ENCODE results near the gene SLC25A46.
"Not testable (repeated sequence)": the region's sequence is repeated elsewhere in the genome, so short reads cannot be mapped to it uniquely, and the experiment has no call there.

The SLC25A46 gene

DNA sequence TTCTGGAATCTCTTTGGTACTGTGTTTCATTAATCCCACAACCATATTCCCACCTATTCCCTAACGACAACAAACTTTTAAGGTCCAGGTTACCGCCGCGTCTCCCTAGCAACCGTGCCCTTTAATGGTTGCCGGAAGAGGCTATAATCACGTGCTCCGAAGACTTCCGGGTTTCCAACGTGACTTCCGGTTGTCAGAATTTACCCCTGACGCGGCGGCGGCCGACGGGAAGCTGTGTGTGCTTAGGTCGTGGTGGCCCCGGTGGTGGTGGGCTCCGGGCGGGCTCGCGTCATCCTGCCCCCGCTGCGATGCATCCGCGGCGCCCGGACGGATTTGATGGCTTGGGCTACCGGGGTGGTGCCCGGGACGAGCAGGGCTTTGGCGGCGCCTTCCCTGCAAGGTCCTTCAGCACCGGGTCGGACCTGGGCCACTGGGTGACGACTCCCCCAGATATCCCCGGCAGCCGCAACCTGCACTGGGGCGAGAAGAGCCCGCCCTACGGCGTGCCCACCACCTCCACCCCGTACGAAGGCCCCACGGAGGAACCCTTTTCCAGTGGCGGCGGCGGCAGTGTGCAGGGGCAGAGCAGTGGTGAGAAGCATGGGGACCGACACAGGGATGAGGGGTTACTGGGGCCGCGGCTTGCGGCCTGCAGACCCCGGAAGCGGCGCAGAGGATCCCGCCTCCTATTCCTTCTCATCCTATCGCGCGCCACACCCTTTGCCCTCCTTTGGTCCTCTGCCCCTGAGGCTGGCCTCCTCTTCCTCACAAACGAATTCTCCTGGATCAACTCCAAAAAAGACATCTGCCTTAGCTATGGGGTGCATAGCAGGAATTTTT lies at the start of gene SLC25A46:
SLC25A46 (plus strand) TSS at position 196 of the 840 bp plus-strand sequence; CDS start at position 309, 113 bp downstream.
- Histone ChIP-seq H3K4me3 (peak within 1 kb of the TSS; percentile 94), H3K36me3 (ENCODE audit: insufficient read depth, low read length) (no peaks in the 10 kb centered on the region), H3K9ac (ENCODE audit: insufficient read length) (peak within 1 kb of the TSS; percentile 80), H3K9me3 (ENCODE audit: low read depth, low read length) (no peaks in the 10 kb centered on the region), H3K27ac (no peak within 1 kb of the TSS)
- TF ChIP-seq POLR2AphosphoS5 (IDR thresholded peaks at IDR 0.05; ENCODE audit: borderline replicate concordance, low read depth, low read length) (peak; percentile 81), FOXP2 (optimal IDR thresholded peaks at IDR 0.05; ENCODE audit: control extremely low read depth, extremely low read length, insufficient read depth) (no peak)
- peak; percentile 45 for DNase-seq (ENCODE audit: low read depth, low spot score)

DNA sequence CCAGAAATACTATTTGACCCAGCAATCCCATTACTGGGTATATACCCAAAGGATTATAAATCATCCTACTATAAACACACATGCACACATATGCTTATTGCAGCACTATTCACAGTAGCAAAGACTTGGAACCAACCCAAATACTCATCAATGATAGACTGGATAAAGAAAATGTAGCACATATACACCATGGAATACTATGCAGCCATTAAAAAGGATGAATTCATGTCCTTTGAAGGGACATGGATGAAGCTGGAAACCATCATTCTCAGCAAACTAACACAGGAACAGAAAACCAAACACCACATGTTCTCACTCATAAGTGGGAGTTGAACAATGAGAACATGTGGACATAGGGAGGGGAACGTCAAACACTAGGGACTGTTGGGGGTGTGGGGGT lies 48.2 kb upstream of the SLC25A46 start:
- not testable (repeated sequence) for H3K27ac ChIP-seq; H3K36me3 ChIP-seq (ENCODE audit: insufficient read depth, low read length); H3K4me3 ChIP-seq; DNase-seq (ENCODE audit: low read depth, low spot score); H3K9me3 ChIP-seq (ENCODE audit: low read depth, low read length); H3K9ac ChIP-seq (ENCODE audit: insufficient read length)

GRCh38 chr5:110692669-110693068 lies 46.1 kb upstream of the SLC25A46 start:
- not testable (repeated sequence) for H3K36me3 ChIP-seq (ENCODE audit: insufficient read depth, low read length); H3K9me3 ChIP-seq (ENCODE audit: low read depth, low read length); H3K27ac ChIP-seq; DNase-seq (ENCODE audit: low read depth, low spot score); H3K9ac ChIP-seq (ENCODE audit: insufficient read length); H3K4me3 ChIP-seq

DNA sequence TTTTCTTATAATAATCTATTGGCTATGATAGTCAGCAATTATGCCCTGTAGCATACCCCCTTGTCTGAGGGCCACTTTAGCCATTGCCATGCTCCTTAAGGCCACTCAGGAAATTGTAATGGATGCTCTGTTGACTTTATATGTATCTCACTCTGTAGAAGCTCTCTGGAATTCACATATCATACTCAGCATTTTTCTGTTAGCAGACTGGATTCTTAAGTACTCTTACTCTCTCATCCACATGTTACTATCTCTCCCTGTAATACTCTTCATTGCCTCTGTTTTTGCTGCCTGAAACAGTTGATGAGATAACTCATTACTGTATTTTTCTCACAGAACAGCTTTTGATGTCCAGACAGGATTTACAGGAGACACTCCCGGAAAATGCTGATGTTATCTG lies 36.5 kb upstream of the SLC25A46 start:
- no peak overlapping the region for H3K4me3 ChIP-seq
- no peak overlapping the region for H3K9ac ChIP-seq (ENCODE audit: insufficient read length)
- no peak for DNase-seq (ENCODE audit: low read depth, low spot score)
- TF ChIP-seq EZH2 (IDR thresholded peaks at IDR 0.05) = no peak
- no peak for TF ChIP-seq FOXP2 (optimal IDR thresholded peaks at IDR 0.05; ENCODE audit: control extremely low read depth, extremely low read length, insufficient read depth)
- no peak for TF ChIP-seq POLR2AphosphoS5 (IDR thresholded peaks at IDR 0.05; ENCODE audit: borderline replicate concordance, low read depth, low read length)
- no peaks in the 10 kb centered on the region for H3K9me3 ChIP-seq (ENCODE audit: low read depth, low read length)
- no peaks in the 10 kb centered on the region for H3K36me3 ChIP-seq (ENCODE audit: insufficient read depth, low read length)
- no peak overlapping the region for H3K27ac ChIP-seq

GRCh38 chr5:110702704-110703103 lies 36.1 kb upstream of the SLC25A46 start:
- Histone ChIP-seq H3K36me3 (ENCODE audit: insufficient read depth, low read length) (no peaks in the 10 kb centered on the region), H3K9me3 (ENCODE audit: low read depth, low read length) (no peaks in the 10 kb centered on the region), H3K27ac (no peak overlapping the region), H3K9ac (ENCODE audit: insufficient read length) (no peak overlapping the region), H3K4me3 (no peak overlapping the region)
- TF ChIP-seq EZH2 (IDR thresholded peaks at IDR 0.05) (no peak), POLR2AphosphoS5 (IDR thresholded peaks at IDR 0.05; ENCODE audit: borderline replicate concordance, low read depth, low read length) (no peak), FOXP2 (optimal IDR thresholded peaks at IDR 0.05; ENCODE audit: control extremely low read depth, extremely low read length, insufficient read depth) (no peak)
- DNase-seq (ENCODE audit: low read depth, low spot score) = no peak

GRCh38 chr5:110703481-110703880 lies 35.3 kb upstream of the SLC25A46 start:
- H3K9me3 ChIP-seq (ENCODE audit: low read depth, low read length) = no peaks in the 10 kb centered on the region
- TF ChIP-seq POLR2AphosphoS5 (IDR thresholded peaks at IDR 0.05; ENCODE audit: borderline replicate concordance, low read depth, low read length) = no peak
- no peak for TF ChIP-seq EZH2 (IDR thresholded peaks at IDR 0.05)
- TF ChIP-seq FOXP2 (optimal IDR thresholded peaks at IDR 0.05; ENCODE audit: control extremely low read depth, extremely low read length, insufficient read depth) = no peak

DNA sequence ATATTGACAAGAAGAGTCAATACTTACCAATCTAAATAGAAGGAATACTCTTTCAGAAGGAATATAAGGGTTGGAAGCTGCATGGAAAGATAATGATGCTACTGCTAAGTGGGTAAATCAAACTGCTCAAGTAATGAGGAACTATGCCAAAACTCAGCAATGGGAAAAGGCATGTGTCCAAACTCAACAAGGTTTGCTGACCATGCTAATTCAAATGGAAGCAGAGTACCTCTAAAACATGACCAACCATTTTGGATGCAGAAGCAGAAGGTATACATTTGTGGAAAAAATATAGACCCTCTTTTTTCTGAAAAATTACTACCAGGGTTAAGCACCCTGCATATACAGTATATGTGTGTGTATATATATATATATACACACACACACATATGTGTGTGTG lies 33.5 kb upstream of the SLC25A46 start:
- H3K36me3 ChIP-seq (ENCODE audit: insufficient read depth, low read length) = no peaks in the 10 kb centered on the region
- no peaks in the 10 kb centered on the region for H3K9me3 ChIP-seq (ENCODE audit: low read depth, low read length)
- no peak overlapping the region for H3K4me3 ChIP-seq
- no peak overlapping the region for H3K9ac ChIP-seq (ENCODE audit: insufficient read length)
- no peak overlapping the region for H3K27ac ChIP-seq
- no peak for DNase-seq (ENCODE audit: low read depth, low spot score)
- TF ChIP-seq EZH2 (IDR thresholded peaks at IDR 0.05) (no peak), FOXP2 (optimal IDR thresholded peaks at IDR 0.05; ENCODE audit: control extremely low read depth, extremely low read length, insufficient read depth) (no peak), POLR2AphosphoS5 (IDR thresholded peaks at IDR 0.05; ENCODE audit: borderline replicate concordance, low read depth, low read length) (no peak)

More at GRCh38 chr5:110703481-110703880, 35.3 kb upstream of the SLC25A46 start:
- H3K27ac ChIP-seq = no peak overlapping the region
- H3K36me3 ChIP-seq (ENCODE audit: insufficient read depth, low read length) = no peaks in the 10 kb centered on the region
- H3K9ac ChIP-seq (ENCODE audit: insufficient read length) = no peak overlapping the region
- no peak for DNase-seq (ENCODE audit: low read depth, low spot score)
- no peak overlapping the region for H3K4me3 ChIP-seq

DNA sequence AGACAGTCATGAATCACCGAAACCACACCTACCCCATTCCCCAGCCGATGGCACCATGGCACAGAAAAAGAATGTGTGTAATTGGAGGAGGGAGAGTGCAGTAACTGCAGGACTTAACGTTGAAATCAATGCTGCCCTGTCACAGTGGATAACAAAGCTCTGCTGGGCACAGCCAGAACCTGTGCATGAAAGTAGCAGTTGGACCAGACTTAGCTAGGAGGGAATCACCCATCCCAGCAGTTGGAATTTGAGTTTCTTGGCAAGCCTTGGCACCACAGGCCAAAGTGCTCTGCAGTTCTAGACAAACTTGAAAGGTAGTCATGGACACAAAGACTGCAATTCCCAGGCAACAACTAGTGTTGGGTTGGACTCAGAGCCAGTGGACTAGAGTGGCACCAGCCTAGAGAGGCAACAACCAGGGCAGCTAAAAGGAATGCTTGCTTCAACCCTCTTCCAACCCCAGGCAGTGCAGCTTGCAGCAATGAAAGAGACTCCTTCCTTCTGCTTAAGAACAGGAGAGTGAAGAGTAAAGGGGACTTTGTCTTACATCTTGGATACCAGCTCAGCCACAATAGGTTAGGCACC lies 31.5 kb upstream of the SLC25A46 start:
- Histone ChIP-seq H3K9me3 (ENCODE audit: low read depth, low read length) (no peaks in the 10 kb centered on the region), H3K27ac (no peak overlapping the region), H3K36me3 (ENCODE audit: insufficient read depth, low read length) (no peaks in the 10 kb centered on the region), H3K9ac (ENCODE audit: insufficient read length) (no peak overlapping the region), H3K4me3 (no peak overlapping the region)
- TF ChIP-seq POLR2AphosphoS5 (IDR thresholded peaks at IDR 0.05; ENCODE audit: borderline replicate concordance, low read depth, low read length) = no peak
- no peak for TF ChIP-seq FOXP2 (optimal IDR thresholded peaks at IDR 0.05; ENCODE audit: control extremely low read depth, extremely low read length, insufficient read depth)
- no peak for TF ChIP-seq EZH2 (IDR thresholded peaks at IDR 0.05)
- no peak for DNase-seq (ENCODE audit: low read depth, low spot score)

All from SK-N-MC (cell line).